NCI-H510A (cell line): Measurements from ENCODE around the gene NRN1.
"Not testable (repeated sequence)": the region's sequence is repeated elsewhere in the genome, so short reads cannot be mapped to it uniquely, and the experiment has no call there.

Source experiments
- DNase-seq: peaks from one replicate; lab custom pipeline; 2025; lab: John Stamatoyannopoulos, UW

NRN1 gene, protein sequence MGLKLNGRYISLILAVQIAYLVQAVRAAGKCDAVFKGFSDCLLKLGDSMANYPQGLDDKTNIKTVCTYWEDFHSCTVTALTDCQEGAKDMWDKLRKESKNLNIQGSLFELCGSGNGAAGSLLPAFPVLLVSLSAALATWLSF

DNA sequence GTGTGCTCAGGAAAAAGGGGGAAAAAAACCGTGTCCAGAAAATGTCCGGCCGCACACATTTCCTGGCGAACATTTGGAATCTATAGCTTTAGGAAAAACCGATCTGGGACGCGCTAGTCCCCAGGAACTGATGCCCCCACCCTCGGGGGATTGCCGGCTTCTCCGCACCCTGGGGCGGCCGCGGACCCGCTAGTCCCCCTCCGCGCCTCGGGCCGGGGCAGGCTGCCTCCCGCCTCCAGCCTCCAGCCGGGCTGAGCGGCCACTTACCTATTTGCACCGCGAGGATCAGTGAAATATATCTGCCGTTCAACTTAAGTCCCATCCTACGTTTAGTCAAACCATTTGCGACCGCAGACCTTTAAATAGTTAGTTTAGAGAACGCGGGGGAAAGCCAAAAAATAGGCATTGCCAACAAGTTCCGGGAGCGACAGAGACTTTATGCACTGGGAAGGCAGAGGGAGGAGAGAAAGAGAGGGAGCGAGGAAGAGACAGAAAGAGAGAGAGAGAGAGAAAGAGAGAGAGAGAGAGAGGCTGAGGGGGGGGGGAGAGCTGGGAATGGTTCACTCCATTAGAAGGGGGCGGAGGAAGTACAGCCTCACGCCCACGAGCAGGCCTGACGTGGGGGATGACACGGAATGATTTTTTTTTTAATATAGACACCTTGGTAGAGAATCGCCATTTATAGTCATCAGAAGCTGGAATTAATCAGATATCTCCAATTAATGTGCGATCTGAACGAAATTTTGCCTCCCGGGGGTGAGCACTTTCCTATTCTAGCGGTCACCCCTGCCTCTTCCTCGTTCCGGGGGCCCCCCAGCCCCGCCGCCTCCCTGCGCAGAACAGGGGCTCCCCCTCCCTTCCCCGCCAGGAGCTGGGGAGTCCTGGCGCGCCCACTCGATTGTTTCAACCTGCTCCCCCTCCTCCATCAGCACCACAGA, at the start of gene NRN1:
Gene NRN1 (minus strand): TSS at position 498 of the 938 bp plus-strand sequence. CDS start 176 bp downstream, at position 322.
- DNase-seq: no peak

DNA sequence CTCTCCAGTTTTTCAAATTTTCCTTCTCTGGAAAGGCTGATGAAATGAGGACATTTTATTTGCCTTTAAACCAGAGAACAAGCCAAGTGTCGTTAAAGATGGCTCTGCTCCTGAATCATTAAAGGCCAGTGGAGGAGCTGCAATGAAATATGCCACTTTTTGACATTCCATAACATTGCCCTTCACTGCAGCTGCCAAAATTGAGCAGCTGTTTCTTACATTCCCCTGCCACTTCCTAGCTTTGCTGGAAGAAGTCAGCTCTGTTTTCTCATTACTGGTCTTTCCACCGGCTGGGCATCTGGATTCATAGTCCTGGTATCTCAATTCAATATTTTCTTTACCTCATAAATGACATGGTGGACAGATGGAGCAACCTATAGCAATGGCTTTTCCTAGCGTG, 45.5 kb upstream of the NRN1 start:
- DNase-seq: no peak

DNA sequence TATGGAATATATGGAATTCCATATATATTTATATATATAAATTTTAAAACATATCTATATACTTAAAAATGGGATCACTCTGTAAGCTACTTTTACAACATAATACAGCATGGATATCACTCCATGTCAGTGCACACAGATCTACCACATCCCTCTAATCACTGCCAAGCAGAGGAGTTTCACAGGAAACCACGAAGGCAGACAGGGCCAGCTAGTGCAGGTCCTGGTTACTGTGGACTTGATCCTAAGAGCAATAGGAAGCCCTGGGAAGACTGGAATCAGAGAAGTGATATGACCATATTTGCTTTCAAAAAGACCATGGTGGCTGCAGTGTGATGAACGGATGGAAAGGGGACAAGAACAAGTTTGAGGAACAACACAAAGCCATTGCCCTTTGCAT, 40.0 kb upstream of the NRN1 start:
- no peak for DNase-seq

DNA sequence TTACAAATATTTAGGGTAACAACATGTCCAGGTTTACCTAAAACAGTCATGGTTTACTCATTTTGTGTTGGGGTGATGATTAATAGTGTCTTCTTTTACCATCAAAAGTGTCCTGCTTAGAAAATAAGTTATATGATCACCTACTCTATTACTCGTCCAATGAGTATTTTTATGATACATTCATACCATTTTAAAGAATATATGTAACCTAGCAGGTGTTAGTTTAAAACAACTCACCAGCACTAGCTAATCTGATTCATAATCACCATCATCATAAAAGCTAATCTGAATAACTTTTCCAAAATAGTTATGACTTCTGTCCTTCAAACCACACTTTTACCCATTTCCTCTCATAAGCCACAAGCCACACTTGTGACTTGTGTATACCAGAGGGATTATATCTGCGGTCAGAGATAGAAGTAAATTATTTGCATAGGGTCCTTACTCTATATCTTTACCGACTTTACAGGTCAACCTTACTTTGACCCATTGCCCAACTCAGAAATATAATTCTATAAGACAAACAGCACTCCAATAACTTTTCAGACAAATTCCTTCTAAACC, 33.3 kb upstream of the NRN1 start:
- no peak for DNase-seq

DNA sequence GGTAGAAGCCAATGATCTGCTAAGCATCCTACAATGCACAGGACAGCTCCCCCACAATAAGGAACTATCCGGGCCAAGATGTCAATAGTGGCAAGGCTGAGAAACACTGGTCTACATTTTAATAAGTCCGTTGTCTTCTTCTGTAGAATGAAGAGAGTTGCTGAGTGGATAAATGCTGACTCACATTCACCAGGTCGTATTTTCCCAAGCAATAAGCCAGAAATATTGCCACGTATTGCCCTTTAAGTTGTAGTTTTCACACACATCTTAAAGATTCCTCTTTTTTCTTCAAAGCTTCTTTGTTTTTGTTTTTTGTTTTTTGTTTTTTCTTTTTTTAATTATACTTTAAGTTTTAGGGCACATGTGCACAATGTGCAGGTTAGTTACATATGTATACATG, 30.5 kb upstream of the NRN1 start:
- DNase-seq: no peak

DNA sequence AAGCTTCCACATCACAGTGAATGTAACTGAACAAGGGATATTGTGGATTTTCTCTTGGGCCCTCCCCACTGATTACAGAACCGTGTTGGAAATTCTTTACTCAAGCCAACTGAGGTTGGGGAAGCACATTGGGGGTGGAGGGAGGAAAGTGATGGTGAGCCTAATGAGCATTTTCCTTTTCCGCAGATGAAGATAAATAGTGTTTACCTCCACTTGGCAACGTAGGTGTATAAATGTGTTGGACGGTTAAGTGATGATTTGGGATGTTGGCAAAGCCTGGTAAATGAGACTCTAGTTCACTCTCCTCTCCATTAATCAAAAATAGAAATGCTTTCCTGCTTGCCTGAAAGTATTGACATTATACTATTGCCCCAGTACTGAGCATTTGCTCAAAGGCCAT, 27.1 kb upstream of the NRN1 start:
- DNase-seq: no peak

DNA sequence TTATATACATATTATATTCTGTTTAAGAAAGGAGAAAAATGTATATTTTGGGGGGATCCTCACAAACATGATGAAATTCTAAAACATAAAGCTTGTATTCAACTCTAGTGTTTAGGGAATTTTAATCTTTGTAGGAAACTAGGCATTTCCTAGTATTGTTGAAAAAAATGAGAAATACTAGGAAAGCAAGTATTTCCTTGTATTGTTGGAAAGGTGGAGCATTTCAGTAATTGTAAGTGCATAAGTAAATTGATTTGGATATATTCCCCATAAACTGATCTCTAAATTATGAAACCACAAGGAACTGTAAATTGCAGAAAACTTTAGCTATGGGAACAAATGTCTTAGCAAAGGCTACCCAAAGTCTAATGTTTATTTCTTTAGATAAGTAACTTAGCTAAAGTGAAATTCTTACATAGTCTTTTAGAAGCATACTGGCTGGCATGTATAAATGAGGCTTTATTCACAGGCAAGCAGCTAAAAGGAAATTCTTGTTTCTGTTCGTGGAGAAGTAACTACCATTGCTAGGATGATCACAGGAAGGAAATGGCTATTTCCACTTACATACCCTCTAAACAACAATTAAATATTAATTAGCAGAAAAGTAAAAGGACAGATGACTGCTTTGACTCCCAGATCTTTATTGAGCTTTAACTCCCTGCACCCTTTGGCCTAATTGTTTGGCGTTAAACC, 19.9 kb upstream of the NRN1 start:
- DNase-seq: no peak

DNA sequence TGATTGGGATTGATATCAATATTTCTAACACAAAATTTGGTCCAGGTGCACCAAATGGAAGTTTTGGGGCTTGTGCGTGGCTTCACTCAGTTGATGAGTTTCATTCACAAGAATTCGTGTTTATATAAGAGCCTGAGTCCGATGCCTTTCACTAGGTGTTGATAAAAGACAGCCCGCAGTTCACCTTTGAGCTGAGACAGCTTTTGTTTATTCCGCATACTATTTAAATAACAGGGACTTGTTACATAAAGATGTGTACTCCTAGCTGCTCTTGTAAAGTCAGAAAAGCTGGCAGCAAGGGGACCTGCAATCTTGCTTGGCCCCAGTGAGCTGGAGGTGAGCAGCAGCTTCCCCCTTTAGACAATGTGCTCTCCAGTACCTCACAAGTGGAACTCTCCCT, 19.0 kb upstream of the NRN1 start:
- no peak for DNase-seq

DNA sequence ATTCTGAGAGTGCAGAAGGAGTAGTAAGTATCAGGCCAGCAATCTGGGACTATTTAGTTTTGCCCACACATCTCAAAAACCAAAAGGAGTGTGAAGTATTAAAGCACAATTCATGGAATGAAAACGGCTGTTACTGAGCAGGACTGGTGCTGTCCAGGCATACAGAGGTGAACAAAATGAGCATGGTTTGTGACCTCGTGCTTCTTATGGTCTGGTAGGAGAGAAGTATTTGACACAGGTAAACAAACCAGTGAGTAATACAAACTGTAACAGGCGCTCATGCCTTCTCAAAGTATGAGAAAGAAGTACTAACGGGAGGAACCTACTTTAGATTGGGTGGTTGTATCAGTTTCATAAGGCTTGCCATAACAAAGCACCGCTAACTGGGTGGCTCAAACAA, 17.5 kb upstream of the NRN1 start:
- no peak for DNase-seq

DNA sequence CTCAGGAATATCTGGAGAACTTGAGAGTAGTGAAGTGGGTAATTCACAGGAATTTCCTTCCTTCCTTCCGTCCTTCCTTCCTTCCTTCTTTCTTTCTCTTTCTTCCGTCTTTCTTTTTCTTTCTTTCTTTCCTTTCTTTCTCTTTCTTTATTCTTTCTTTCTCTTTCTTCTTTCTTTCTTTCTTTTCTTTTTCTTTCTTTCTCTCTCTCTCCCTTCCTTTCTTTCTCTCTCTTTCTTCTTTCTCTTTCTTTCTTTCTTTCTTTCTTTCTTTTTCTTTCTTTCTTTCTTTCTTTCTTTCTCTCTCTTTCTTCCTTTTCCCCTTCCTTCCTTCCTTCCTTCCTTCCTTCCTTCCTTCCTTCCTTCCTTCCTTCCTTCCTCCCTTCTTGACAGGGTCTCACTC, 16.1 kb upstream of the NRN1 start:
- DNase-seq: not testable (repeated sequence)

DNA sequence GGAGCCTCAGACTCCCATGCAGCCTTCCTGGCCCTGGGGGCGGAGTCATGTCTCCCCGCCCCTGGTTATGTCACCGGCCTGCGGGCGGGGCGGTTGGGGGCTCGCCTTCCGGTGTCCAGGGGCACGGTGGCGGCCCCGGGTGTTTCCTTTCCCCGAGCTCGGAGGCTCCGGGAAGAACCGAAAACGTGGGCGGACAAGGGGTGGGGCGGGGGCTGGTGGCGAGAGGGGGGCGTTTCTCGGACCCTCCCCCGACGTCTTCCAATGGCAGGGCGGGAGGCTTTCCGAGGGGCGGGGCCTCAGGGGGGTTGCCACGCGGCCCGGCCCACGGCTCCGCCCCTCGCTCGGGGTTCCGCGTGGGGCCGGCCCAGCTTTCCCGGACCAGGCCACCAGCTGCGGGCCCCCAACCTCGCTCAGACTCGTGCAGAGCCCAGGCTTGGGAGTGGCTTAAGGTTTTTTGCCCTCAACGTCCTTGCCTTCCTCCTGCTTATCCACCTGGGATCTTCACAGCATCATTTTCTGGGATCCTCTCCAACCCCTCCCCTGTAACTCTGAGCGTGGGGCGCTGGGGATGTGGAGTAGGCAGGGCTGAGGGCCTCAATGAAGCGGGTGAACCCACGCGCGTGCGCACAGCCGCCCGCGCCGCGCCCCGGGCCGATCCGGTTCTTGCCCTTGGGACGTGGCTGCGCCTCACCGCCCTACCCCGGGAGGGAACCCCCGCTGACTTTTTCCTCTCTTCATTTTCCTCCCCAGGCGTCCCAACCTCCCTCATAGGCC, 2.1 kb upstream of the NRN1 start:
- peak; percentile 72 for DNase-seq

DNA sequence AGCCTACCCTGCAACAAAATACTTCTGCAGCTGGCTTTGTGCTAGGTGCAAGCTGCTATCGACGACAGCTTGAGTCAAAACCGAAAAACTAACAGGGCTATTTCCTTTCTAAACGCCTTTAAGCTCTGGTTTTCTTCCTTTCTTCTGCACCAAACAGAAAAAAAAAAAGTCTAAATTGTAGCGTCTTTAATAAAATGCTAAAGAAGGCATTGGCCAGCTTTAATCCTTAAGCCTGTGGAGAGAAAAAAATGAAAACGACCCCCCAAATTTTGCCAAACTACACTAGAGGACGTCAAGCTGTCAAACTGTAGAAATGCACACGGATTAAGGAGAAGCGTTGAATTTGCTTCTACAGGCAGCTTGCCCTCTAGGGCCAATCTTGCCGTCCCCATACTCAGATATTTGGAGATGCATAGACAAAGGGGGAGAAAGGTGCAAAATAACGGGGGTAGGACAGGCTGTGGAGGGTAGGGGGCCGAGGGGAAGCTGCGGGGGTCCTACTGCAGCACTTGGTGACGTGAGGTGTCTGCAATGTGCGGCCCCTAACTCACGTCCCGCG, 1.4 kb upstream of the NRN1 start:
- DNase-seq: no peak

DNA sequence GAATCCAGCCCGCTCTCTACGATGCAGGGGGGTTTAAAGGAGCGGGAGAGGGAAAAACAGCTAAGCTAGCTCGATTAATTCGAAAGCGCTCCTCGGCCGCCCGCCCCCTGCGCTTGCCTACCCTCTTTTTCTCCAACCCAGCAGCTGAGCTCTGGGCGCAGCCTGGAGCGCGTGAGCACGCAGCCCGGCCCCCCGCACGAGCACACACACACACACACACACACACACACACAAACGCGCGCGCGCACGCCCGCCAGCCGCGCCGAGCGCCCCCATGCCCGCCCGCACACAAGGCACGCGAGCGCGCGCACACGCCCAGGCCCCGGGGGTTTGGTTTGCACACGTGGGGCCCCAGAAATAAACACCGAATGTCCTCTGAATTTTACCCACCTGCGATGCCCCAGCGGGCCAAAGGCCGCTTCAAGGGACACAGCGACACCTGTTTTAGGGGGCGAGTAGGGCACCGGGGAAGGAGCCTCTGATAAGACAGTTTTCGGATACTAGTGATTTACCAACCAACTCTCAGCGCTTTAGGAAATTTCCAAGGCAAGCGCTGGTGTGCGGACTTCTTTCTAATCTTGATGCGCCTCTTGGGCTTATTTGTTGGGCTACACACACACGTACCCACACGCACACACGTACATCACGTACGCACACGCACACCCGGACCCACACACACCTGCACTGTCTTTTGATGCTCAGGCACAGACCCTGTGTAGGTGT, 802 bp upstream of the NRN1 start:
- DNase-seq: peak; percentile 11

DNA sequence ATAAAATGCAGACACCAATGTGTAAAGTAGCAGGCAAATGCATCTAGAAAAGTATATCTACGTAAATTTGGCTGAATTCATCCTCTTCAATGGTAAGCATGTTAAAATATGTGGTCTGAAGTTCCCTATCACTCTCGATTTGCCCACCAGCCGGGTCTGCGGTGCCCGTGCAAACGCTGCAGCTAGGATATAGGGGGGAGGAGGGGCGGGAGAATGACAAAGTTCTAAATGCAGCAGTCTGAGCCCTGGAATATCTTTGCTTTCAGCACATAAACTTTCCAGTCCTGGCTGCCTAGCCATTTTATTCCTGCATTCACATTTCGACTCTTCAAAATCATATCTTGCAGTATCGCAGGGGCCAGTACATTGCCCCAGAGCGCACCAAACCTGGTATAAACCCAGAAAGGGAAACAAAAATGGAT, 708 bp downstream of the NRN1 start:
- DNase-seq: no peak

DNA sequence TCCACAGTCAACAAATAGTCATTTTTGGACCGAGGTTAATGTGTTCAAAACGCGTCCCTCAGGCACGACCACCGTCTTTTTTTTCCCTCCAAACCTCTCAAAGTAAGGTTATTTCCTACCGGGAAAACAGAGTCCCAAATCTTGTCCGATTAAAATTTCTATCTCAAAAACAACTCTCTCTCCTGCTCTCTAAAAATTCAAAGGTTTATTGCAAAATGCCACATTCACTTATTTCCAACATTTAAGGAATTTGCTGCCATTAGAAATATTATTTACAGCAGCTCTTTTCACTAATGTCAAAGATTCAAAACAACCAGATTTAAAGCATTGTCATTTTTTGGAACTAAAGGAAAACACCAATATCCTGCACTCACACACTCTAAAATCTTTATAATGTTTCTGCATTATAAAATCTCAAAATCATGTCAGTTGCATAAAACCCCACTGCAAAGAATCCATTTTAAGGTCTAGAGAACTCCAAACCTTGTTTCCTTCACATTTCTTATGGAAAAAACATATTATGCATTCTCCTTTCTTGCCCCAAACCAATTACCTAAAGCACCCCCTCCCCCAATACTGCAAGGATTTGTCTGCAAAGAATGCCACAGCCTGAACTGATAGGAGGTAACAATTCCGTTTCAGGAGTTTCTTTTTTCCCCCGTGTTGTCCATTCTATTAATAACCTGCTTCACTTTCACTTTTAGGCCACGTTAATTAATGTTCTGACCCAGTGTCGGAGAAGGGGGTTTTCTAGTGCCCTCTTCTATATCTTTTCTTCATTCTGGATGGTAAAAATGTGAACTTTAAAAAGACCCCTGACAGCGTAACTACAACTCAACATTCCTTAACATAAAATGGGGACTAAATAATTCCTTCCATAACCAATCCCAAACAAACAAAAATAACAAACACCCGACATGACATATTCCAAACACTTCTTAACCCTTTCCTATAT, 1.4 kb downstream of the NRN1 start:
- no peak for DNase-seq

DNA sequence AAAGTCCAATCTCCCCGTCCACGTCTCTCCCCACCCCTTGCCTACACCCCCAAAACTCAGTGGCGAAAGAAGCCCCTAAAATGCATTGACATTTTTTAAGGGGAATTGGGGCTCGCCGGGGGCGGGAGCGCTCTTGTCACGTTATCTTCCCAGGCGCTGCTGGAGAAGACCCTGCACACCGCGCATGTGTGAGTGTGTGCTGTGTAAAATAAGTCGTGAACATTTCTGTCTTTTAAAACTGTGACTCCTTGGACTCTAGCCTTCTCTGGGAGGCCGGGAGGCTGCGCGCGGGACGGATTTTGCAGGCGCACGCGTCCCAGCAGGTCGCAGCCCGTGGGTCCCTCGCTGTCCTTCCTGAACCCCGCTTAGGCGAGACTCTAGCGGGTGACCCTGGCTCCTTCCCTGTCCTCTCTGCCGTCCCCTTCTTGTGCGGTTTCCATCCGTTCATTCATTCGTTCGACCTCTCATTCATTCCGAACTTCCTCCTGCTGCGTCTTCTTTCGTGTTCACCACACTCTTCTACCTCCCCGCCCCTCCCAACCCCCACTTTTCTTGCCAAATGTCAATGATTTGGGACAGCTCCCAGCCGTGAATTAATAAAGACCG, 2.2 kb downstream of the NRN1 start:
- no peak for DNase-seq

DNA sequence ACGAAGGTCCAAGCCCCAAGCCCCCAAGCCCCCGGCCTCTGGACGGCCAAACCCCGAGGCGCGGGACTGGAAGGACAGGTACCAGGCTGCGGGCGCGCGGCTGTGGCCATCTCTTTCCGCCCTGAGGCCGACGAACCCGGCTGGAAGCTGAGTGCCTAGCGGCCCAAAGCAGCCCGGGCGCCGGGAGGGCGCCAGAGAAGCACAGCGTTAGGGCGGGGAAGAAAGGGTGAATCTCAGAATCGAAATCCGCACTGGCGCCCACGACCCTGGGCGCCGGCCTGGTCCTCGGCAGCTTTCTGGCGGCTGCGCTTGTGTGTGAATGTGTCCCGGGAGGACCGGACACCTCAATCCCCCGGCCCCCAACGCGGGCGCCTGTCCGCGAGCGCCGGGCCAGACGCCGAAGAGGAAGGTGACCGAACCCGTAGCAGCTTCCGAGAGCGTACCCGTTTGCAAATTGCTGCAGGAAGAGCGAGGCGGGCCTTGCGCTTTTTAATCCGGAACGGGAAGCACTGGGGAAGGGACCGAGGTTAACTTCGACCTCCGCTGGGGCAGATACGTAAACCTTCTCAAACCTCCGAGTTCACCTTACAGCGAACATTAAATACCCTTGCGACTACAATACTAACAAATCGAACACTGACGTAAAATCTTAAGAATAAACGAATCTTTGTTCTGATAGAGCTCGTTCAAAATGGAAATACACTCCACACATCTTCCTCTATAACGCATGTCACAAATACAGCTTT, 2.9 kb downstream of the NRN1 start:
- DNase-seq: peak; percentile 17

DNA sequence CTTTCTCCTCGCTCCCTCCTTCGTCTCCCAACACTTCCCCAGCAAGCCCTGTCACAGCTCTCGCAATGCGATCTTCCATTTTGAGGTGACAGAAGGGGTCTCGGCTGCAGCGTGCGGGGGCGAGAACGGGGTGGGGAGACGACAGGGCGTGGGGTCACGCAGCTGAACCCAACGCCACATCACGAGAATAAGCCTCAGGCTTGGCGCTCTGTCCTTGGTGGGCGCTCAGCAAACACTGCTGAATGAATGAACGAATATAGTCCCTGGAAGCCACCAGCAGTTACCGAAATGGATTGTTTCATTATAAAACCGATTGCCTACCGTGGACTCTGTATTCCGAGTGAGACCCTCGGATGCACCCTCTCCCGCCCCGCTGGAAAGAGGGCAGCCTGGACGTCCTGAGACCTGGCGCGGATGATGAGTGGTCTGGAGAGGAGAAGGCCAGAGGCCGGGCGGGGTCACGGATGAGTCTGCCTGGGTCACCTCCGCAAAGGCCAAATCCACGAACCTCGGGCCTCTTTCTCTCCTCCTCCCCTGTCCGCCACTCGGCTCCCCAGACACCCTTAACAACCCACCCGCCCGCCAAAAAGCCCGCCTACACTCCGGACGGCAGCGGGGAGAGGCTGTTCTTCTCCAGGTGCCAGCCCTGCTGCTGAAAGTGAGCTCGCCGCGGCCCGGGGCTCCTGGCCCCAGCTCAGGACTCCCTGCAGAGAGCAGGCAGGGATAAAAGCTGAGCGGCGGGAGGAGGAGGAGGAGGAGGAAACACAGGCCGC, 3.7 kb downstream of the NRN1 start:
- DNase-seq: no peak
